Spinal cord (tissue), 10 donors: ENCODE results near the gene WDPCP. TPM values are rescaled to one million over a fixed set of nuclear protein-coding genes. Genes with fewer than 3 reads are reported as not detected.
"Not testable (repeated sequence)": the region's sequence is repeated elsewhere in the genome, so short reads cannot be mapped to it uniquely, and the experiment has no call there.

Experiments
- DNase-seq, 6 donors: peaks; one replicate each; pipeline versions ENCODE4 v3.0.0 to v3.0.0-alpha.2; 2013 to 2015; ENCODE audit warnings: low spot score in 6 of 6, low read depth in 4 of 6
- H3K27ac ChIP-seq: one replicate; pipeline ENCODE4 v1.5.1; 2013; ENCODE audit warnings: low read depth, low read length, control low read depth
- H3K27me3 ChIP-seq: one replicate; pipeline ENCODE4 v1.6.1; 2013; ENCODE audit warnings: low read length; ENCODE audit not compliant: control insufficient read depth, insufficient read depth
- H3K36me3 ChIP-seq: one replicate; pipeline ENCODE4 v1.6.1; 2013; ENCODE audit warnings: low read length; ENCODE audit not compliant: control insufficient read depth, insufficient read depth
- H3K4me1 ChIP-seq: one replicate; pipeline ENCODE4 v1.6.1; 2013; ENCODE audit warnings: low read length; ENCODE audit not compliant: control insufficient read depth, insufficient read depth
- H3K4me3 ChIP-seq: one replicate; pipeline ENCODE4 v1.5.1; 2013; ENCODE audit warnings: low read depth, low read length, control low read depth
- H3K9me3 ChIP-seq: one replicate; pipeline ENCODE4 v1.6.1; 2013; ENCODE audit warnings: low read length; ENCODE audit not compliant: control insufficient read depth, insufficient read depth
- WGBS: methylation state at CpG from one replicate; pipeline ENCODE4 v1.1.5; 2013; ENCODE audit warnings: missing lambda C conversion rate; ENCODE audit not compliant: insufficient coverage; 5-methylcytosine and 5-hydroxymethylcytosine counted together
- polyA plus RNA-seq, 2 donors: library from polyadenylated mRNA; unstranded; fragments of 120-200 nt; gene quantifications; one replicate each; pipeline ENCODE4 v1.2.1, GENCODE V29; 2013; ENCODE audit not compliant: insufficient read length in 2 of 2
- total RNA-seq, 2 donors: library from RNA; depleted of rRNA in 1 of 2; stranded (reverse); fragments of 120-200 nt in 1 of 2; fragments of >200 nt in 1 of 2; gene quantifications; one replicate each; pipeline versions ENCODE4 v1.2.3 to v1.2.4, GENCODE V29; 2013 to 2014
- donor health status: healthy.

The WDPCP gene
- total and polyA plus RNA-seq, 4 donors = 9.6 to 40.1 (median 14.2) TPM

DNA sequence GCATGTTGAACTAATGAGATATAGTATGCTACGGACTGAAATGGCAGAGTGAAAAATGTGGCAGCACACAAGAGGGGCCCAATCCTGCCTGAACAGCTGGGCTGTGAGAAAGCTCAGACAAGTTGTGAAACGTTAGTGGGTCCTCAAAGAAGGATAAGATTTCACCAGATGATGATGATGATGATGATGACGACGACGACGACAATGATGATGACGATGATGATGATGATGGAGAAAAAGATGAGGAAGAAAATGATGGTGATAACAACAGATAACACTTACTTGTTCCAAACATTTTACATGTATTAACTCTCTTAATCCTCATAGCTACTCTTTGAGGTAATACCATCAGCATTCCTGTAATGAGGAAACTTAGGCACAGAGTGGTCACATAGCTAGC, 94.2 kb downstream of the WDPCP start:
- 57% methylated on average over 1 of the region's 7 CpGs for WGBS
- no peak for DNase-seq
- Histone ChIP-seq H3K4me3 (no peak overlapping the region), H3K4me1 (no peaks in the 10 kb centered on the region), H3K9me3 (no peaks in the 10 kb centered on the region), H3K36me3 (no peaks in the 10 kb centered on the region), H3K27me3 (no peaks in the 10 kb centered on the region), H3K27ac (no peak overlapping the region)

DNA sequence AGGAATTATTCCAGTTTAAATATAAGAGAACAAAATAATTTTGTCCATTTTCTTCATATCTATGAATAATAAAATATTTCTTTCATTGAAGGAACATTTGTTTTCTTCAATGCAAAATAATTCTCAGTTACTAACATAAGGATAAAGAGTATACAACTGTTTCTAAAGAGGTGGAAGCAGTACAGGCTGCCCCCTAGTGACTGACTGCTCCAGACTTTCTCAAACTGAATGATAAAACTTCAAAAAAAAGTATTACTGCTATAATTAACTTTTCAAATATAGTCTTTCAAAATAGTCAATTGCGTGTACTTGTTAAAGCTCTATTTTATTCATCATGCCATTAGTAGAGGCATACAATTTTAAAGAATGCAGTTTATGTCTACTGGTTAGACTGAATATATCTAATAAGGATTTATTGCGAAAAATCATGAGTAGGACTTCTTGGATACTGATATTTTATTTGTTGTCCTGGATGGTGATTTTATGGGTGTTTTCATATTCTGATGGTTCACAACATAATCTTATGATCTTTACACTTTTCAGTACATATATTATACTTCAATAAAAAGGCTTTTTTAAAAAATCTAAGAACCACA, 100.1 kb downstream of the WDPCP start:
- H3K9me3 ChIP-seq = no peaks in the 10 kb centered on the region
- H3K4me1 ChIP-seq = no peaks in the 10 kb centered on the region
- H3K27ac ChIP-seq = no peak overlapping the region
- no peak overlapping the region for H3K4me3 ChIP-seq
- no peaks in the 10 kb centered on the region for H3K36me3 ChIP-seq
- peak in 4 of 6 donors; percentile 5 to 74 (median 35) for DNase-seq
- H3K27me3 ChIP-seq = no peaks in the 10 kb centered on the region
- no CpG with 5 or more reads among the region's 2 CpGs for WGBS

DNA sequence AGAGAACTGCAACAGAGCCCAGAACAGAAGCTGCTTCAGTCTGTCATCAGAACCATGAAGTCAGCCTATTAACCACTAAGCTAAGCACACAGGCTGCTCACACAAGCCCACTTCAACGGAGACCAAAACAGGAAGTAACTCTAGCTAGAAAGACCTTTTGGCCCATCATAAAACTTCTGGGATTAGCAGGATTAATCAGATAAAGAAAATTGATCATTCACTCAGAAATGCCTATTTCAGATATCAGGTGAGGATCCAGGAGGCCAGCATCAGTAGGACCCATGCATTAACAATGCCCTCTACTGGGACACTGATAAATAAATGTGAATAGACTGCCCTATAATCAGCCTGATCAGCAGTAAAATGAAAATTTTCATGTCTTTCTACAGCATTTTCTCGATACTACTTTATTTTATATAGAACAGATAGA, 101.4 kb downstream of the WDPCP start:
- WGBS = no CpG with 5 or more reads among the region's 2 CpGs
- Histone ChIP-seq H3K27me3 (no peaks in the 10 kb centered on the region), H3K9me3 (no peaks in the 10 kb centered on the region), H3K36me3 (no peaks in the 10 kb centered on the region), H3K27ac (no peak overlapping the region), H3K4me1 (no peaks in the 10 kb centered on the region), H3K4me3 (no peak overlapping the region)
- no peak for DNase-seq

DNA sequence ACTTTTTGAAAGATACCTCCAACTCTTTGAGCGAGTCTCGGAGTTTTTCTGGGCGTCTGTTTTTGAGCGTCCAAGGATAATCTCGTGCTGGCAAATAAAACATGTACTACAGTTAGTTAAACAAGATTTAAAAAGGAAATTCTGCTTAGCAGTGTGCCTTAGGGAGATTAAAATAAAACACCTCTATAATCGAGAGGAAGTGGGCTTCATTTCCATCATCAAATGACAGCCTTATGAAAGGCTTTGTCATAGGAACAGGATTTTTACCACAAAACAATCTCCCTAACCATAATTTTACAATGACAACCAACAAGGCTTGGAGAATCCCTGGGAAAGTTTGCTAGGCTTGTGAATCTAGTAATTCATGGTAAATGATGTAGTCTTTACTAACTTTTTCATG, 103.4 kb downstream of the WDPCP start:
- no peak overlapping the region for H3K27ac ChIP-seq
- no peak for DNase-seq
- WGBS = 80% methylated on average over 1 of the region's 6 CpGs
- no peaks in the 10 kb centered on the region for H3K27me3 ChIP-seq
- no peaks in the 10 kb centered on the region for H3K9me3 ChIP-seq
- no peak overlapping the region for H3K4me3 ChIP-seq
- H3K4me1 ChIP-seq = no peaks in the 10 kb centered on the region
- H3K36me3 ChIP-seq = no peaks in the 10 kb centered on the region

DNA sequence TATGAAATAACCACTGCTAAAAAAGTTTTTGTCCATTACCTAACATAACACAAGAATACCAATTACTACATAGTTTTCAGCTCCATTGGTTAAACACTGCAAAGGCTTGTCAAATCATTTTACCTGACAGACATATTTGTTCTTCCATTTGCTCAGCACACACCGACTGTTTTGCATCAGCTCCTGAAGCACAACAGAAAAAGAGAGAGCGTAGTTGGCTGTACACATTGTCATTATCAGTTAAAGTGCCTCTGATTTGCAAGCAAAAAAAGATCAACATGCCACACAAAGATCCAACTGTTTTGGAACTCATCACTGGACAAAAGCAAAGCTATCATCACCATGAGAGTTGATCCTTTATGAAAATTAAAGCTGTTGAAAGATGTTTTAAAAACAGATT, 103.8 kb downstream of the WDPCP start:
- H3K36me3 ChIP-seq = no peaks in the 10 kb centered on the region
- H3K27me3 ChIP-seq = no peaks in the 10 kb centered on the region
- no peak overlapping the region for H3K4me3 ChIP-seq
- no peak for DNase-seq
- no CpG with 5 or more reads among the region's 2 CpGs for WGBS
- H3K27ac ChIP-seq = no peak overlapping the region
- no peaks in the 10 kb centered on the region for H3K9me3 ChIP-seq
- H3K4me1 ChIP-seq = no peaks in the 10 kb centered on the region

DNA sequence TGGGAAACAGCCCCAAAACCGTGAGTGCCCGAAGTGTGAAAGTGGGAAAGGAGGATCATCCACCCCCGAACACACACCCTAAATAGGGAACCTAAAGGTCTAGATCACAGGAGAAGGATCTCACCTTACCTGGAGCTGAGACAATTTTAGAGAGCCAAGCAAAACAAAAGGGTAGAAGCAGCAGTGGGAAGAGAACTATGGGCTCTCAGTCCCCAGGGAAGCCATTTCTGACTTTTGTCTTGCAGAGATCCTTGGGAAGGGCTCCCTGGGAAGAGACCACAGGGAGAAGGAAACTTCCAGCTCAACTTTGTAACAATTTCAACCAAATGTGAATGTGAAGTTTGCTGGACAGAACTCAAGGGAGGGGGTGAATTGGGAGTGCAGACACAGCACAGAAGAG, 110.6 kb downstream of the WDPCP start:
- H3K27me3 ChIP-seq = no peaks in the 10 kb centered on the region
- no peaks in the 10 kb centered on the region for H3K36me3 ChIP-seq
- no peak for DNase-seq
- no CpG with 5 or more reads among the region's 3 CpGs for WGBS
- no peak overlapping the region for H3K27ac ChIP-seq
- H3K4me1 ChIP-seq = no peaks in the 10 kb centered on the region
- H3K4me3 ChIP-seq = no peak overlapping the region
- no peaks in the 10 kb centered on the region for H3K9me3 ChIP-seq

DNA sequence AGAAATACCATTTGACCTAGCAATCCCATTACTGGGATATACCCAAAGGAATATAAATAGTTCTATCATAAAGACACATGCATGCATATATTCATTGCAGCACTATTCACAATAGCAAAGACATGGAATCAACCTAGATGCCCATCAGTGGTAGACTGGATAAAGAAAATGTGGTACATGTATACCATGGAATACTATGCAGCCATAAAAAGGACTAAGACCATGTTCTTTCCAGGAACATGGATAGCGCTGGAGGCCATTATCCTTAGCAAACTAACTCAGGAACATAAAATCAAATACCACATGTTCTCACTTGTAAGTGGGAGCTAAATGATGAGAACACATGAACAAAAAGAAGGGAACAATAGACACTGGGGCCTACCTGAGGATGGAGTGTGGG, 119.0 kb downstream of the WDPCP start:
- H3K27ac ChIP-seq, DNase-seq, H3K36me3 ChIP-seq, H3K27me3 ChIP-seq, H3K4me3 ChIP-seq, H3K4me1 ChIP-seq, H3K9me3 ChIP-seq: not testable (repeated sequence)
- WGBS = no CpG with 5 or more reads among the region's 1 CpG

DNA sequence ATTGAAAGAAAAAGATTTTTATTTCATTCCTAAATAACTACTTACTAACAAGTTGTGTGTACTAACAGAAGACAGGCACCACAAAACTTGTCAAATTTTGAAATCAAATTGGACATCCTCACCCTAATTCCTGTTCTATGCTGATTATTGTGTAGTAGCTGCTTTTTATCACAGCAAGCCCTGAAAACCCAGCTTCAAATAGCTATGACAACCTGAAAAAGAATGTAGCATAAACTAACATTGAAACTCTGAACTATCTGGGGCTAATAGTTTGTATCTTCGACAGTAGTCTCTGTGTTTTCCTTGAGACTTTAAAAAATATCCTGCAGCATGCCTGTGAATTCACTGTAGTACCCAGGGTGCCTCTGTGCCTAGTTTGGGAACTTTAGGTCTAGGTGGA, 122.6 kb downstream of the WDPCP start:
- Histone ChIP-seq H3K4me3 (no peak overlapping the region), H3K4me1 (no peaks in the 10 kb centered on the region), H3K36me3 (no peaks in the 10 kb centered on the region), H3K27ac (no peak overlapping the region), H3K9me3 (peaks cover 2% of the 10 kb centered on the region), H3K27me3 (no peaks in the 10 kb centered on the region)
- WGBS = no CpG with 5 or more reads among the region's 1 CpG
- DNase-seq = no peak

DNA sequence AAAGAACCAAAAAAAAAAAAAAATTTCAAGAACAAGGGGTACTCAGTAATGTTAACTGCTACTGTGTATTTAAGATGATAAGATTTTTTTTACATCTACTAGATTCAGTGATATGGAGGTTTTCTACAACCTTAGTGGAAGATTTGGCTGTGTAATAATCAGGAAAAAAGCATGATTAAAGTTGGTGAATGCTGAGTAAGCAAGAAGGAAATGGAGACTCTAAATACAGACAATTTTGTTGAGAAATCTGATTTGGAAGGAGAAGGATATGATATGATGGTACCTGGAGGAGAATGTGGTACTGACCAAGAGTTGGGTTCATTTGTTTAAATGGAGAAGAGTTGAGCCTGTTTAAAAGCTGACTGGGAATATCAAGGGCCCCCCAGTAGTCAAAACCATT, 125.1 kb downstream of the WDPCP start:
- Histone ChIP-seq H3K27me3 (no peaks in the 10 kb centered on the region), H3K27ac (no peak overlapping the region), H3K36me3 (no peaks in the 10 kb centered on the region), H3K4me1 (no peaks in the 10 kb centered on the region), H3K9me3 (peaks cover 3% of the 10 kb centered on the region), H3K4me3 (no peak overlapping the region)
- DNase-seq = no peak

DNA sequence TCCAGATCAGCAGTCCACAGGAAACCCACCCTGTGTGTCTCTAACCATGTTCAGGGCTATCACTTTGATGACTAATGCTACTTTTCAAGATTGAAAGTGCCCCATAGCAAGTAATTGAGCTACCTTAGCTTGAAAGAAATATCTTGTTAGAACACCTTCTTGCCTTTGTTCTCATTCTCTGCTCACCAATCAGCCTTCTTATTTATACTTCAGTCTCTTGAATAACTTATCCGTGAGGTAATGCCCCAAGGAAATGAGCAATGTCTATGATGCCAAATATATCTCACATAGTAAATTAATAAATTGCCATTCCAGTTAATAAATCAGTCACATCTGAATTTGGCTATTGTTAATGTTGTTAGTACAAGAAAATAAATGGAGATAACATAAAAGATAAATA, 141.6 kb downstream of the WDPCP start:
- H3K36me3 ChIP-seq = no peaks in the 10 kb centered on the region
- no peak overlapping the region for H3K27ac ChIP-seq
- H3K4me1 ChIP-seq = no peaks in the 10 kb centered on the region
- H3K9me3 ChIP-seq = no peaks in the 10 kb centered on the region
- H3K27me3 ChIP-seq = no peaks in the 10 kb centered on the region
- DNase-seq = no peak
- WGBS = no CpG with 5 or more reads among the region's 1 CpG
- H3K4me3 ChIP-seq = no peak overlapping the region
